CD4-positive, alpha-beta T cell treated with Interleukin-12 subunit alpha and Interleukin-12 subunit beta, for 1 hour (primary cell): ENCODE data around the gene STUB1.
A peak's percentile ranks its signal among the peaks of the same experiment; 100 is the strongest.

Experiments
- DNase-seq: peaks from one replicate; pipeline ENCODE4 v3.0.0-alpha.2; 2020

STUB1 gene

GRCh38 chr16:679814-680624 is at the start of gene STUB1:
Gene STUB1, plus strand, starts transcription at chr16:680410. Its CDS starts 116 bp downstream, at chr16:680526.
- peak; percentile 90 for DNase-seq

DNA sequence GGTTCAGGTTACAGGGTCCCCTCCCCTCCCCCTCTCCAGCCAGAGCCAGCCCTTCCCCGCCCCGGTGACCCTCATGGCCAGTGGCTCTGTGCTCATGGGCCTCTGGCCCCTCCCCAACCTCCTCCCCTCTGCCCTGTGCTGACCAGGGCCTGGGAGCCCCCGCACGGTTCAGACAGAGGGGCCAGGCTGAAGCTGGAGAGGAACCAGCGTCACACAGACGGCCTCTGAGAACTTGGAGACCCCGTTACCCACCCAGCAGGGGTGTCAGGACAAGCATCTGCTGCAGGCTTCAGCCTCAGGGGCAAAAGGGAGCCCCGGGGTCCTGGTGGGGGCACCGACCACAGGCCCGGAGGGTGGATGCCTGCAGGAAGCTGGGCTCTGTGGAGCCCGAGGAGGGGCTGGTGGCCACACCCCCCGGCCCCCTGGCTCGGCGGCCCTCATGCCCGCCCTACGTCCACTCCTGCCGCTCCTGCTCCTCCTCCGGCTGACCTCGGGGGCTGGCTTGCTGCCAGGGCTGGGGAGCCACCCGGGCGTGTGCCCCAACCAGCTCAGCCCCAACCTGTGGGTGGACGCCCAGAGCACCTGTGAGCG is 49.3 kb upstream of the STUB1 start, which contains the start of gene WFIKKN1:
TSS of gene WFIKKN1 (plus strand) at position 171 of the 591 bp plus-strand sequence. CDS start at position 440, 269 bp downstream.
- DNase-seq = no peak

- no peak for DNase-seq
These were observed 48.3 kb upstream of the STUB1 start for GRCh38 chr16:631808-632358.

DNA sequence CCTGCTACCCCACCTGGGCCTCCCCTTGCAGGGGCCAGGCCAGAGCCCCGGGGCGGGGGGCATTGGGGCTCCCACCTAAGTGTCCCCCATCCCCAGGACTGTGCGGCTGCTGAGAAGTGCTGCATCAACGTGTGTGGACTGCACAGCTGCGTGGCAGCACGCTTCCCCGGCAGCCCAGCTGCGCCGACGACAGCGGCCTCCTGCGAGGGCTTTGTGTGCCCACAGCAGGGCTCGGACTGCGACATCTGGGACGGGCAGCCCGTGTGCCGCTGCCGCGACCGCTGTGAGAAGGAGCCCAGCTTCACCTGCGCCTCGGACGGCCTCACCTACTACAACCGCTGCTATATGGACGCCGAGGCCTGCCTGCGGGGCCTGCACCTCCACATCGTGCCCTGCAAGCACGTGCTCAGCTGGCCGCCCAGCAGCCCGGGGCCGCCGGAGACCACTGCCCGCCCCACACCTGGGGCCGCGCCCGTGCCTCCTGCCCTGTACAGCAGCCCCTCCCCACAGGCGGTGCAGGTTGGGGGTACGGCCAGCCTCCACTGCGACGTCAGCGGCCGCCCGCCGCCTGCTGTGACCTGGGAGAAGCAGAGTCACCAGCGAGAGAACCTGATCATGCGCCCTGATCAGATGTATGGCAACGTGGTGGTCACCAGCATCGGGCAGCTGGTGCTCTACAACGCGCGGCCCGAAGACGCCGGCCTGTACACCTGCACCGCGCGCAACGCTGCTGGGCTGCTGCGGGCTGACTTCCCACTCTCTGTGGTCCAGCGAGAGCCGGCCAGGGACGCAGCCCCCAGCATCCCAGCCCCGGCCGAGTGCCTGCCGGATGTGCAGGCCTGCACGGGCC is 47.5 kb upstream of the STUB1 start:
- no peak for DNase-seq

DNA sequence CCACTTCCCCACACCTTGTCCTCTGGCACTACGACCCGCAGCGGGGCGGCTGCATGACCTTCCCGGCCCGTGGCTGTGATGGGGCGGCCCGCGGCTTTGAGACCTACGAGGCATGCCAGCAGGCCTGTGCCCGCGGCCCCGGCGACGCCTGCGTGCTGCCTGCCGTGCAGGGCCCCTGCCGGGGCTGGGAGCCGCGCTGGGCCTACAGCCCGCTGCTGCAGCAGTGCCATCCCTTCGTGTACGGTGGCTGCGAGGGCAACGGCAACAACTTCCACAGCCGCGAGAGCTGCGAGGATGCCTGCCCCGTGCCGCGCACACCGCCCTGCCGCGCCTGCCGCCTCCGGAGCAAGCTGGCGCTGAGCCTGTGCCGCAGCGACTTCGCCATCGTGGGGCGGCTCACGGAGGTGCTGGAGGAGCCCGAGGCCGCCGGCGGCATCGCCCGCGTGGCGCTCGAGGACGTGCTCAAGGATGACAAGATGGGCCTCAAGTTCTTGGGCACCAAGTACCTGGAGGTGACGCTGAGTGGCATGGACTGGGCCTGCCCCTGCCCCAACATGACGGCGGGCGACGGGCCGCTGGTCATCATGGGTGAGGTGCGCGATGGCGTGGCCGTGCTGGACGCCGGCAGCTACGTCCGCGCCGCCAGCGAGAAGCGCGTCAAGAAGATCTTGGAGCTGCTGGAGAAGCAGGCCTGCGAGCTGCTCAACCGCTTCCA is 46.7 kb upstream of the STUB1 start:
- no peak for DNase-seq

DNA sequence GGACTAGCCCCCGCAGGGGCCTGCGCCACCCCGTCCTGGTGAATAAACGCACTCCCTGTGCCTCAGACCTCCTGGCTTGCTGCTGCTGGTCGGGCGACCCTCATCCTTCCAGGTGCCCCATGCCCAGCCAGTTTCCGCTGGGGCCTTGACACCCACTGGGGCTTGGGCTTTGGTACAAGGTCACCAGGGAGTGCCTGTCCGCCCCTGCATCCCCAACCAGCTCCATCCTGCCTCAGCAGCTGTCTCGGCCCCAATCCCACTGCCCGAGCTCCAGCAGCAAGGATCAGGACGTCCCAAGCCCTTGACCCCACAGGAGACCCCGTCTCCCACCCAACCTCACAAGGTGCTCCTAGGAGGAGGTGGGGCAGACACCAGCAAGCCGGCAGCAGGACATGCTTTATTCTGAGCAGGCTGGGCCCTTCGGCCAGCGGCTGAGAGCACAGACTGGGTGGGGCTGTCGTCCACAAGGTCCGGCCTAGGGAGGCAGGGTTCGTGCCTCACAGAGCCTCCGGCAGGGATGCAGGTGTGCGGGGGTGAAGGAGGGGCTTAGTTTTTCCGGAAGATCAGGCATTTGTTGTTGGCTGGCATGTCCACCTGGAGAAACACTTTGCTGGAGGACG is 46.0 kb upstream of the STUB1 start:
- DNase-seq = no peak

- no peak for DNase-seq
These were observed 45.2 kb upstream of the STUB1 start for GRCh38 chr16:634996-635395.

DNA sequence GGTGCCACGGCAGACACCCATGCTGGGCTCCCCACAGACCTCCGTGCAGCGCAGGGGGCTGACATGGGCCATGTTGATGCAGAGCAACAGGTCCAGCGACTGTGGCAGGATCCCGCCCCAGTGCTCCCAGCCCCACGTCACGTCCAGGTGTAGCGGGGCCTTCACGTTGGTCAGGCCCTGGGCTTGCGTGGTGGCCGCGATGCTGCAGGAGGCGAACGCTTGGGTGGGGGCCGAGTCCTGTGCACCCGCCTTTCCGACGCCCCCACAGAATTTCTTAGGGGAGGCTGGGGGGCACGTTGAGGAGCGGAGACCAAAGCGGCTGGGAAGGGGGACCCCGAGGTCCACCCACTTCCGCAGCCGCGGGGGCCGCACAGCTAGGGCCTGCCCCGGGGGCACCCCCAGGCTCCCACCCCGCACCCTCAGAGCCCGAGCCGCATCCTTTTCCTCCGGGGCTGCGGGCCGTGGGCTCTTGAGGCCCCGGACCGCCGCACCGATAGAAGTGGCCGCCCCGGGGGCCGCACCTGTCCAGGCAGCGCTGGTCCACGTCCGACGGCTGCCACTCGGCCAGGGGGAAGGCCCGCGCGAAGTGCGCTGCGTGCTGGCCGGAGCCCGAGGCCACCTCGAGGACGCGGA is 44.5 kb upstream of the STUB1 start:
- DNase-seq = no peak

DNA sequence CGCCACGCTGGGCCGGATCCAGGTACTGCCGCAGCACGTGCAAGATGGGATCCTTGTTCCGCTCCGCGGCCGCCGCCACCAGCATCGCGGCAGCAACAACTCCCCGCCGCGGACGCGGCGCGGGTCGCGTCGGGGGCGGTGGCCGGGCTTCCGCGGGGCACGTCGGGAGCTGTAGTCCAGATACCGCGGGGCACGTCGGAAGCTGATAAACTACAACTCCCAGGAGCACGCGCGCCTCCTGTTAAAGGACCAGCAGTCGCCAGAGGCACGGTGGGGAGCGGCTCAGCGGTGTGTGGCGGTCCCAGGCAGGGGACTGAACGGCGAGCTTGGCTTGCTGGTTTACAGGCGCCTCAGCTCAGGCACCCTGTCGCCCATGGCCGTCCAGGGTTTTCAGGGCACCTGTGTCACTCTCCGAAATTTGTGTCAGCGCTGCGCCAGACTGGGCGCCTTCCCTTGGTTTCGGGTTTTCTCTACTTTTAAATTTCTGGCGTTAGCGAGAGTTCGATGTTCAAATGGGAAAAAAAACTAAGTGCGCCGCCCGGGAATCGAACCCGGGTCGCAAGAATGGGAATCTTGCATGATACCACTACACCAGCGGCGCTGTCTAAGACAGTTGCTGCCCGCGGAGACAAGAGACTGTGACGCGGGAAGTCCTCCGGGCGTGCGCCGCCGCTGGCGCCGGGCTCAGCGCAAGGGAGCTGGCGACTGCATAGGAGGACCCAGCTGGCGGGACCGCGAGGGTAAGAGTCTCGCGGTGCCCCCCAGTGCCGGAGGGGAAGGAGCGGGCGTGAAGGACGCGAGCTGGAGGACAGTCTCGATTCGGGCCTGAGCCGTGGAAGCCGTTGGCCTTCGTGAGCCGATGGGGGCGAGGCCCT is 43.8 kb upstream of the STUB1 start, which contains the start of gene METTL26:
TSS of gene METTL26 (minus strand) at position 100 of the 875 bp plus-strand sequence. CDS start at position 85, 15 bp downstream.
- peak; percentile 95 for DNase-seq

GRCh38 chr16:637081-638018 is 42.9 kb upstream of the STUB1 start:
- DNase-seq = peak; percentile 89

GRCh38 chr16:638034-638543 is 42.1 kb upstream of the STUB1 start:
- no peak for DNase-seq

DNA sequence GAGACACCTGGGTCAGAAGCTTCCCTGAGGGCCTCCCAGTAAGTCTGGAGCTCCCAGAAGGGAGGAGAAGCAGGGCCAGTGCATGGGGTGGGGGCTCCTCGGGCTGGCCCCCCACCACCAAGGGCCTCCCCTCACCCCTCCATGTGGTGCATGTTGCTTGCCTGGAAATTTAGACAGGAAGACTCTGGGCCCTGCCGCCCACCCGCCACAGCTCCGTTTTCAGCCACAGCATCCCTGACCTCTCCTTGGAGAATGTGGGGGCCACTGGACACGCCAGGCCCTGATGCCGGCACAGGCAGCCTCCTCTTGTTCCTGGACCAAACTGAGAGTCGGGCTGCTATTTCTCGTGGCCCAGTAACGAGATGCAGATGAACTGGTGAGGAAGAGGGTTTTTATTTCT is 41.4 kb upstream of the STUB1 start:
- no peak for DNase-seq

- no peak for DNase-seq
These were observed 39.6 kb upstream of the STUB1 start for GRCh38 chr16:640614-641013.

DNA sequence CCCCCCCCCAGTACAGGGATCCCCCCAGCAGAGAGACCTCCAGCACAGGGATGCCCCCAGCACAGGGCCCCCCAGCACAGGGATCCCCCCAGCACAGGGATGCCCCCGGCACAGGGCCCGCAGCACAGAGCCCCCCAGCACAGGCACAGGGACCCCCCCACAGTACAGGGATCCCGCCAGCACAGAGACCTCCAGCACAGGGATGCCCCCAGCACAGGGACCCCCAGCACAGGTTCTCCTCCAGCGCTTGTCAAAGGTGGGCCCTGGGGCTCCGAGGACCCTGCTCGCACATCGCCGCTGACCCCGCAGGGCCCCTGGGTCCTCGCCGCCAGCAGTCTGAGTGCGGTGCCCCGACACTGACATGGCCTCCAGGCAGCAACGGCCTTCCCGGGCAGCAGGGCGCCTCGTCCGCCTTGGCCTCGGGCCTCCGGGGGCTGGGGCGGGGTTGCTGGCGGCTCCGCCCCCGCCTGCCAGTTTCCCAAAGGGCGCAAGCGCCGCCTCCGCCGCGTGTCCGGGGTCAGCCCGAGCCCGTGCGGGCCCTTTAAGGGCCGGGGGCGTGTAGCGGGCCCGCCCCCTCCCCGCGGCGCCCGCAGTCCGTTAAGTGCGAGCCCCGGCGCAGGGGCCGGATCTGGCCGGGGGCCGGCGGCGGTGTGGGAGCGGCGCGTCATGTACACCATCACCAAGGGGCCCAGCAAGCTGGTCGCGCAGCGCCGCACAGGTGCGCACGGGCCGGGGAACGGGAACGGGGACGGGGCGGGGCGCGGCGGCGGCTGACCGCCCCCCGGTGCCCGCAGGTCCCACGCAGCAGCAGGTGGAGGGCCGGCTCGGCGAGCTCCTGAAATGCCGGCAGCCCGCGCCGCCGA is 38.7 kb upstream of the STUB1 start, which contains the start of gene MCRIP2:
TSS of gene MCRIP2 (plus strand) at position 503 of the 863 bp plus-strand sequence. CDS start at position 667, 164 bp downstream.
- peak; percentile 72 for DNase-seq

DNA sequence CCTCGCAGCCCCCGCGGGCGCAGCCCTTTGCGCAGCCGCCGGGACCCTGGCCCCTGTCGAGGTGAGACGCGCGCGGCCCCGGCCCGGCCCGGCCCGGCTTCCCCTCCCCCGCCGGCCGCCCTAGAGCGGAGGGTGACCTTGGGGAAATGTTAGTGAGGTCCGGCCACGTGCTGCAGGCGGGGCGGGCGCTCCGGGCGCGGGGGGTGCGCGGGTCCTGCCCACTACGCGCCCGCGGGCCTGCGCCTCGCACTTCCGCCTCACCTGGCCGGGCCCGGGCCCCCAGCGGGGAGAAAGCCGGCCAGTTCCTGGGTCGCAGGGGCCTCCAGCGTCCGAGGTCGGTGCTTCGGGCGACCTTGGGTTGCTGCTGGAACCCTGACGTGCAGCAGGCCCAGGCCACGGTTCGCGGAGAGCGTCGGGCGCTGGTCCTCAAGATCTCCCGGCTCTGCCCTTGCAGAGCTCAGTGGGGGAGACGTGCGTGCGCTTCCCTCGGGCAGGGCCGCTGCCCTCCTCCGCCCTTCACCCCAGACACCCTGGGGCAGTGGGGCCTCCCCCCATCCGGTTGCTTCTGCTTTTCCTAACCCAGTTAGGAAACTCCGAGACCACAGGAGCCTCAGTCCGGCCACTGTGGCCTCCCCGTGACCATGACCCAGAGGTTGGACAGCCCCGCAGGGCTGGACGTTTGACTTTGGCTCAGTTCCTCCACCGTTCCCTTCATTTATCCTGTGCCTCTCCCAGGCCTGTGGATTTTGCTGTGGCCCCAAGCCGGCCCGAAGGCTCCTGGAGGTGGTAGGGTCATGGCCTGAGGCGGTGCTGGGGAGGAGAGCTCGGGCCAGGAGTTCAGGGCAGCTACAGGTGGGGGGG is 37.8 kb upstream of the STUB1 start:
- DNase-seq = peak; percentile 33

DNA sequence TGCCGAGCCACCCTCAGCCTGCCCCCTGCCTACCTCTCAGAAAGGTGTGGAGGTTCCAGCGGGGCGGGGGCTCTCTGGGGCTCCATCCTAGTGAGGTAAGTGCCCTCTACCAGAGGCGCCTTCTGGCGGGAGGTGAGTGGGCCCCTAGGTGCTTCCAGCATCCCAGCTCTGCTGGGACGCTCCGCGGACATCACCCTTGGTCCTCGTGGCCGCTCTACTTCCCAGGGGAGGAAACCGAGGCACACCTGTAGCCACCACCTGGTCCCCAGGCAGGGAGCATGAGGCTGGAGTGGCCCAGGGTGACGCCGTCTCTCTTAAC is 37.2 kb upstream of the STUB1 start:
- DNase-seq = no peak

DNA sequence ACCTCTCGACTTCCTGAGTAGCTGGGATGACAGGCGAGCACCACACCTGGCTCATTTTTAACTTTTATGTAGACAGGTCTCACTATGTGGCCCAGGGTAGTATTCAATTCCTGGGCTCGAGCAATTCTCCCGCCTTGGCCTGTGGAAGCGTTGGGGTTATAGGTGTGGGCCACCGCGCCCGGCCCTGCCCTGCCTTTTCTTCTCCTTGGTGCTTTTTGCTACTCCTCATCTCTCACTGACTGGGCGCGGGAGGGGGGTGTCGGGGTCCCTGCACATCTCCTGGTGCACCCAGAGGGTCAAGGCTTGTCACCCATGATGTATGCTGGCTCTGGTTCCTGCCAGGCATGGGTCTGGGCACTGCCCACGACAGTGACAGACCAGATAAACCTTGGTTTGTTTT is 35.7 kb upstream of the STUB1 start:
- DNase-seq = no peak
